GM12865 (cell line): ENCODE measurements around the gene MICU2.

Experiments
- DNase-seq: peaks from one replicate; pipeline ENCODE4 v3.0.0; 2010; ENCODE audit warnings: low read depth
- H3K4me3 ChIP-seq: 2 replicates; pipeline ENCODE4 v1.5.1; 2011; ENCODE audit warnings: mild to moderate bottlenecking, low read depth, low read length, control low read depth
- TF ChIP-seq, protein P1 (sequence below): IDR thresholded peaks from 2 replicates; pipeline ENCODE4 v1.5.1; 2011; ENCODE audit warnings: low read length, control low read depth, low read depth, inconsistent platforms; ENCODE audit not compliant: insufficient read depth; ENCODE audit errors: missing control alignments

MICU2 gene, protein sequence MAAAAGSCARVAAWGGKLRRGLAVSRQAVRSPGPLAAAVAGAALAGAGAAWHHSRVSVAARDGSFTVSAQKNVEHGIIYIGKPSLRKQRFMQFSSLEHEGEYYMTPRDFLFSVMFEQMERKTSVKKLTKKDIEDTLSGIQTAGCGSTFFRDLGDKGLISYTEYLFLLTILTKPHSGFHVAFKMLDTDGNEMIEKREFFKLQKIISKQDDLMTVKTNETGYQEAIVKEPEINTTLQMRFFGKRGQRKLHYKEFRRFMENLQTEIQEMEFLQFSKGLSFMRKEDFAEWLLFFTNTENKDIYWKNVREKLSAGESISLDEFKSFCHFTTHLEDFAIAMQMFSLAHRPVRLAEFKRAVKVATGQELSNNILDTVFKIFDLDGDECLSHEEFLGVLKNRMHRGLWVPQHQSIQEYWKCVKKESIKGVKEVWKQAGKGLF

DNA sequence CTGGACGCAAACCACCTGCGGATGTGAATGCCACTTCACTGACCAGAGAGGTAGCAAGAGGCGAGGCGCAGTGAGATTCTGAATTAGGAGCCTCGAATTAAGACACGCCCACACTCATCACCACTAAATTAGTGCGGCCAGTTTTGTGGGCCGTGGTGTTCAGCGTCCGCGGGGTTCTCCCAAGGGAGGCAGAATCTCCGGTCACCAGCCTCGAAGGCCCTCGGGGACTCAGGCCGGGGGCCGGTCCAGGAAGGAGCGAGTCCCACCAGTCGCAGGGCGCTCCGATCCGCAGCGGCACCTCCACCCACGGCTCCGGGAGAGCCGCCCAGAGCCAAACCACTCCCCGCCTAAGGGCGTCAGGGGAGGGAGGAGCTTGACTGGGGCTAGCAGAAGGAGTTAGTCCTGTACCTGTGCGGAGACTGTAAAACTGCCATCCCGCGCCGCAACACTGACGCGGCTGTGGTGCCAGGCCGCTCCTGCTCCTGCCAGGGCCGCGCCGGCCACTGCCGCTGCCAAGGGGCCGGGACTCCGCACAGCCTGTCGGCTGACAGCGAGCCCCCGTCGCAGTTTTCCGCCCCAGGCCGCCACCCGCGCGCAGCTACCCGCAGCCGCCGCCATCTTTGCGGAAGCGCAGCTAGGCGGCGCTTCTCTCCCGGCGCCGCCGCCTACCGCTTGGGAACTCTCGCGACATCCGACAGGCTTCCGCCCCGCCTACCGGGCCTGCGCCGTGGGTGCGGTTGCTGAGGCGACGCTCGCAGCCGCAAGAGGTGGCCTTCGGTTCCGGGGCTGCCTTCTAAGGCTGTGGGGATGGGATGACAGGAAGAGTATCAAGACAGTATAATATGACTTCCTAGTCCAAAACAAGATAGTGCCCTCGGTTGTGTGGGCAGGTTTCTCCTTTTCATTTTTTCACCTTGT lies at the start of gene MICU2:
MICU2 (minus strand) TSS at position 640 of the 918 bp plus-strand sequence; CDS start at position 618, 22 bp downstream.
- TF ChIP-seq, protein P1, sequence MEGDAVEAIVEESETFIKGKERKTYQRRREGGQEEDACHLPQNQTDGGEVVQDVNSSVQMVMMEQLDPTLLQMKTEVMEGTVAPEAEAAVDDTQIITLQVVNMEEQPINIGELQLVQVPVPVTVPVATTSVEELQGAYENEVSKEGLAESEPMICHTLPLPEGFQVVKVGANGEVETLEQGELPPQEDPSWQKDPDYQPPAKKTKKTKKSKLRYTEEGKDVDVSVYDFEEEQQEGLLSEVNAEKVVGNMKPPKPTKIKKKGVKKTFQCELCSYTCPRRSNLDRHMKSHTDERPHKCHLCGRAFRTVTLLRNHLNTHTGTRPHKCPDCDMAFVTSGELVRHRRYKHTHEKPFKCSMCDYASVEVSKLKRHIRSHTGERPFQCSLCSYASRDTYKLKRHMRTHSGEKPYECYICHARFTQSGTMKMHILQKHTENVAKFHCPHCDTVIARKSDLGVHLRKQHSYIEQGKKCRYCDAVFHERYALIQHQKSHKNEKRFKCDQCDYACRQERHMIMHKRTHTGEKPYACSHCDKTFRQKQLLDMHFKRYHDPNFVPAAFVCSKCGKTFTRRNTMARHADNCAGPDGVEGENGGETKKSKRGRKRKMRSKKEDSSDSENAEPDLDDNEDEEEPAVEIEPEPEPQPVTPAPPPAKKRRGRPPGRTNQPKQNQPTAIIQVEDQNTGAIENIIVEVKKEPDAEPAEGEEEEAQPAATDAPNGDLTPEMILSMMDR = no peak
- peak; percentile 98 for DNase-seq
- H3K4me3 ChIP-seq = peak within 1 kb of the TSS; percentile 84

GRCh38 chr13:21641629-21642028 lies 37.7 kb upstream of the MICU2 start:
- H3K4me3 ChIP-seq = no peak overlapping the region
- TF ChIP-seq, protein P1 = no peak
- DNase-seq = peak; percentile 32

DNA sequence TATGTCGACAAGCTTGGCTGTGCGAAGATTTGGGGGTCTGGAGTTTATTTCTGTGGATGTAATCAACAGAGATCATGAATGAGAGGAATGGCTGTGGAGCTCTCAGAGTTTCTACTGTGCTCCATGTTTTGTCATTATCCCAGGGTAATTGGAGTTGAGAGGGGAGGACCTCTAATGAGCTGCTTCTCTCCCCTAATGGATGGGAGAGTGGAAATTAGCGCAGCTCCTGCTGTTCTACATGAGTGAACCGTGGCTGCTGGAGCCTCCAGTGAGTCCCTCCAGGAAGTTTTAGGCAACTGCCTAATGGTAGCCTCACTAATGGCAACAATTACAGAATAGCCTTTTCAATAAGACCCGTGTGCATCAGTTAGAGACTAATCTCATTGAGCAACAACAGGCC lies 35.6 kb upstream of the MICU2 start:
- TF ChIP-seq, protein P1 = no peak
- DNase-seq = no peak
- H3K4me3 ChIP-seq = no peak overlapping the region

DNA sequence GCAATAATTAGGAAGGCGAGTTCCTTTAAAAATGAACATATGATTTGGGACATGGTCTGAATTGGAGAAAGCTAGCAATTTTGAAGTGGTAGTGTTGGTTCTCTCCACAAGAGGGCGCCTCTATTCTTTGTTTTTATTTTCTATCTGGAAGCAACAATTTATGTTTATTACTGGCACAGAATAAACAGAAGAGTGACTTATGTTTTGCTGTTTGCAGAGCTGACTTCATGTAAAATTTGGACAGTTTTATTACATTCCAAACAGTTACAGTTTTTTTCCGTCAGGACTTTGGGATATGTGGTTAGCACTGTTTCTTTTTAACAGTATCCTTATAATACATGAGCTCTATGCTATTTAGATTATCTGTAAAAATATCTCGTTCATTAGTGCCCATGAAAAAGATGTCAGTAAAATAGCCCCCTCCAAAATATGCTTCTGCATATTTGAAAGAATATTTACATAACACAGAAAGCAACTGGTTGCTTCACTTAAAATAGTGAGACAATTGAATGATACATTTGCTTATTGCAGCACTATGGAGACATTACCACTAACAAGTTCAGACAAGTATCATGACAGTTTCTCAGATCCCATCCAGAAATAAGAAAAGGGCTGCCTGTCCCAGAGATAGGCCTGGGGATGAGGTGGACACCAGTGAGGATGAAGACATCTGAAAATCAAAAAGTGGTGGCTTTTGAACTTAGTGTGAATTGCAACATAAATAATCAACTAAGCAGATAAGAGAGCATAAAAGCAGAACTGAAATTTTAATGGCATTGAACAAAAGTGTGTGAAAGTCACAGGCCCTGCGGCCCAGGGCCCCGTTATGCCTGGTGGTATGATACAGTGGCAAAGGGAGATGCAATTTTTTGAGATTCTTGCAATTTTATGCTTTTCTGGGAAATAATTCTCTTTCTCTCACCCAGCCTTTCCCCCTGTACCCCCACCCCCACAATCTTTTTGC lies 34.6 kb upstream of the MICU2 start:
- H3K4me3 ChIP-seq = no peak overlapping the region
- peak; percentile 47 for DNase-seq
- TF ChIP-seq, protein P1 = peak; percentile 61

DNA sequence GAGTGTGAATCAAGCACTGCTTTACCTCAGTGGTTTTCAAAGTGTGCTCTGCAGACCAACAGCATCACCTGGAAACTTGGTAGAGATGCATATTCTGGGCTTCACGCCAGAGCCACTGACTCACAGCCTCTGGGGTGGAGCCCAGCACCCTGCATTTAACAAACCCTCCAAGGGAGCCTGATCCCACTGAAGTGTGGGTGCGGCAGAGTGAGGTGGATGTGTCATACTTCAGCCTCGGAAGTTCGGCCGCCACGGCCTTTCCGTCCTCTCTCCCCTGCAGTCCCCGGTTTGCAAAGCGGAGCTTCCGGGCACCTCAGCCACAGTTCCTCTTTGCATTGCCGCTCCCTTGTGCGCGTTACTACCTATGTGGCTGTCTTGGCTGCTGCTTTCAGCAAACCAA lies 33.3 kb upstream of the MICU2 start:
- DNase-seq = peak; percentile 50
- no peak overlapping the region; the same call in 1 of the 2 replicates for H3K4me3 ChIP-seq
- TF ChIP-seq, protein P1 = no peak

GRCh38 chr13:21636656-21637055 lies 32.7 kb upstream of the MICU2 start:
- no peak for DNase-seq
- TF ChIP-seq, protein P1 = no peak
- no peak overlapping the region for H3K4me3 ChIP-seq
